Prostate gland (tissue), 2 donors: ENCODE data around the gene LDLR.

Source experiments
- POLR2A ChIP-seq: fragments of 450-650 bp; IDR thresholded peaks from one replicate; pipeline ENCODE4 v1.6.1; 2016; ENCODE audit warnings: antibody characterized with exemption, mild to moderate bottlenecking
- POLR2AphosphoS5 ChIP-seq: sonication (generic); formaldehyde crosslinking; IDR thresholded peaks from one replicate; pipeline ENCODE4 v1.6.1; 2017; ENCODE audit warnings: antibody characterized with exemption
- TF ChIP-seq, protein P1 (sequence below), 4 experiments: fragments of 200-600 bp in 2 of 4; fragments of 450-650 bp in 2 of 4; sonication (generic) in 2 of 4; IDR thresholded peaks; 1 replicate in 3 of 4; 2 replicates in 1 of 4; pipeline ENCODE4 v1.5.1; 2016 to 2019; ENCODE audit warnings: antibody characterized with exemption in 4 of 4, mild to moderate bottlenecking in 2 of 4, moderate library complexity in 2 of 4

DNA sequence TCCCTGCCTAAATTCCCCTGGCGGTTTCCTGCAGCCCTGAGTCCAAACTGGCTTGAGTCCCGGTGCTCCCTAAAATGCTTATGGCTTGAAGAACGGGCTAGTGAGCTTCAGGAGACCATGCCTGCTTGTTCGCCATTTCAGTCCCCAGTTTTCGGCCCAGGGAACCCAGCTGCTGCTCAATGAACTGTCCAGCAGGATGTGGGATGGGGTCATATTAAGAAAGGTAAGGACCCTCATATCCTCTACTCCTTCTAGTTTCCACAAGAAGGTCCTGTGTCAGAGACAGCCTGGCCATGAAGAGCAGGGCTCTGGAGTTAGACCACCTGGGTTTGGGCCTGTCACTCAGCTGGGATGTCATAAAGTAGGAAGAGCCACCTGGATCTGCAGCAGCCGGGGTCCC is 83.3 kb downstream of the LDLR start:
- TF ChIP-seq POLR2A (no peak), POLR2AphosphoS5 (no peak)
- TF ChIP-seq, protein P1, sequence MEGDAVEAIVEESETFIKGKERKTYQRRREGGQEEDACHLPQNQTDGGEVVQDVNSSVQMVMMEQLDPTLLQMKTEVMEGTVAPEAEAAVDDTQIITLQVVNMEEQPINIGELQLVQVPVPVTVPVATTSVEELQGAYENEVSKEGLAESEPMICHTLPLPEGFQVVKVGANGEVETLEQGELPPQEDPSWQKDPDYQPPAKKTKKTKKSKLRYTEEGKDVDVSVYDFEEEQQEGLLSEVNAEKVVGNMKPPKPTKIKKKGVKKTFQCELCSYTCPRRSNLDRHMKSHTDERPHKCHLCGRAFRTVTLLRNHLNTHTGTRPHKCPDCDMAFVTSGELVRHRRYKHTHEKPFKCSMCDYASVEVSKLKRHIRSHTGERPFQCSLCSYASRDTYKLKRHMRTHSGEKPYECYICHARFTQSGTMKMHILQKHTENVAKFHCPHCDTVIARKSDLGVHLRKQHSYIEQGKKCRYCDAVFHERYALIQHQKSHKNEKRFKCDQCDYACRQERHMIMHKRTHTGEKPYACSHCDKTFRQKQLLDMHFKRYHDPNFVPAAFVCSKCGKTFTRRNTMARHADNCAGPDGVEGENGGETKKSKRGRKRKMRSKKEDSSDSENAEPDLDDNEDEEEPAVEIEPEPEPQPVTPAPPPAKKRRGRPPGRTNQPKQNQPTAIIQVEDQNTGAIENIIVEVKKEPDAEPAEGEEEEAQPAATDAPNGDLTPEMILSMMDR (IDR thresholded peaks at IDR 0.05) = no peak
